GM15510 (cell line): ENCODE measurements around the gene ASAP3.

Experiments used
- POLR2A ChIP-seq: IDR thresholded peaks from 3 replicates; pipeline ENCODE4 v1.6.1; 2011; ENCODE audit warnings: borderline replicate concordance; ENCODE audit not compliant: insufficient read length; ENCODE audit errors: extremely low read depth

ASAP3 gene

DNA sequence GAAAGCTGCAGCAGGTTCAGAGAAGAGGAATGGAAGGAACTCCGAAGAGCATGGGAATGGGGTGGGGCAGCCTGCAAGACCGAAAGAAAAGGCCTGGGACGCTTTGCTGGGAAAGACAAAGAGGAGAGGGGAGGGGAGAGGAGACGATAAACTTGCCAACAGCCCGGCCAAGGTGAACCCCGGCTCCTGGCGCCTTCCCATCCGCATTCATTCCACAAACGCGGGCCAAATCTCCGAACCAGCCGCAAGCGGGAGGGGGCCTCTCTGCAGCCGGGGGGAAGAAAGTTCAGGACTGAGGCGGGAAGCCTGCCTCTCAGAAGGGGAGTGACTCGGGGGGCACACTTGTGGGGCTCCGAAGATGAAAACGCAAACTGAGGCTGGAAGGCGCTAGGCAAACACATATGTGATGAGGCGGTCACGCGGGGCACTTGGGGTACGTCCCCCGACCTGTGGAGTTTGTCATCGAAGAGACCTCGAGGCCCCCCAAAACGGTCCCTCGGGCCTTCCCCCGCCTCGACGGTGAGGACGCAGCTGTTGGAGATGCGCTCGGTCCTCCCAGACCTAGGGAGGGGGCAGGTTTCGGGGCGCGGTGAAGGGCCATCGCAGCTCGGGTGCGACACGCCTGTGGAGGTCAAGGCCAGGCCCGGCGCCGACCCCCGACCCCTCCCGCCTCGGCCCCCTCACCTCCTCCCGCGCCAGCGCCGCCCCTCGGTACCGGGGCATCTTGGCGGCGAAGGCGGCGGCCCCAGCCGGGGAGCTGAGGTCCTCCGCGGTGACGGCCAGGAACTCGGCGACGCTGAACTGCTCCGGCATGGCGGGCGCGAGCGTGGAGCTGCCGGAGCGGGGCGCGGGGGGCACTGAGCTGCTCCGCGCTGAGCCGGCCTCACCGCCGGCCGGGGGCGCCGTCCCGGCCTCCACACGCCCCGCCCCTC lies at the start of gene ASAP3:
Gene ASAP3, minus strand, starts transcription at position 859 of the 932 bp plus-strand sequence. Its CDS starts 46 bp downstream, at position 813.
- no peak for TF ChIP-seq POLR2A

GRCh38 chr1:23533246-23534023 lies 49.5 kb upstream of the ASAP3 start:
- no peak for TF ChIP-seq POLR2A

DNA sequence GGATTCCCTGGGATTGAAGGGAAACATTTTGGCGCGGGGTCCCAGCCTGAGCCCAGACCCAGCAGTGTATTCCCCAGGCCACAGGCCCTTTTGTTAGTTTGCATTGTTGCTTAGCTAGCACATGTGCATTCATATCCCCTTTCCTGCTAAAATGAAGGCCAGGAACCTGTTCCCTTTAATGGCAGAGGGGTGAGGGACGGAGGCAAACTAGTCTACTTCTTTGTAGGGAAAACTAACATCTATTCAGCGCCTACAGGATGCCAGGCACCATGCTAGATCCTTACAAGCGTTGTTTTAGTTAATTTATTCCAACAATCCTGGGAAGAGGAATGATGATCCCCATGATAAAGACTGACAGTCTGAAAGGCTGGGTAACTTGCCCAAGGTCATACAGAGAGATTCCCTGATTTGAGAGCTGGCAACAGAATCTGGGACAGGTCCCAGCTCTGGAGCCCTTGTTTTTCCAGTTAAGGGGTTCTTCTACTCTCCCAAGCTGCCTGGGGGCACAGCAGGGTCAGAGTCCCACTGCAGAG lies 47.6 kb upstream of the ASAP3 start:
- TF ChIP-seq POLR2A: no peak

DNA sequence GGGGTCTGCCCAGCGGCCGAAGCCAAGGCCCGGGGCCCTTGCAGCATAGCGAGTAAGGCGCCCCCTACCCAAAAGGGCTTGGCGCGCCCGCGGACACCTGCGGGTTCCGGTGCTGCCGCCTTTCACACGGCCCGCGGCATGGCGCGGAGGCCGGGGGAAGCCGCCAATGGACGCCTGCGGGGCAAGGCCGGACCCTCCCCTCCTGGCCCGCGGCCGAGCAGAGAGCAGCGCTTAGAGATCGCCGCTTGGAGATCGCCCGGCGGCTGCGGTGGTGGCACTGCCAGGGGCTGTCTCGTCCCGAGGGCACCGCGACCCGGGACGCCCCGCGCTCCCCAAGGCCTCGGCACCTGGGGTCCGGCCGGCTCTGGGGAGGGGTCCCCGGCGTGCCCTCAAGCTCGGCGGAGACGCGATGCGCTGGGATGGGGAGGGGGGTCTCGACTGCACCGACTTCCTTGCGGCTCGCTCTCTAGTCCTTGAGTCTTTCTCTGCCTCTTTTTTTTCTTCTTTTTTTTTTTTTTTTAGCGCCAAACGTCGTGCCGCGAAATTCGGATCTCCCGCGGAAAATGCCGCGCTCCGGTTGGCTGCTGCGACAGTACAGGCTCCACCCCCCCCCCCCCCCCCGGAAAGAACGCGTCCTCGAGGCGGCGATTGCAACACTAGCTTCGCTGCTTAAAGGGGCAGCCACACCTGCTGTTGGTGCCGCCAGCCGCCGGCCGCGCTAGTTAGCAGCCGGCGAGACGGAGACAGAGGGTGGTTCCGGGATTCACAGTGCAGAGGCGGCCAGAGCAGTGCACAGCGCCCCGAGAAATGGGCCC lies 47.0 kb upstream of the ASAP3 start, which contains the start of gene E2F2:
Gene E2F2, minus strand, starts transcription at position 487 of the 815 bp plus-strand sequence. Its CDS starts 440 bp downstream, at position 47.
- peak; percentile 67 for TF ChIP-seq POLR2A

GRCh38 chr1:23530087-23530746 lies 46.2 kb upstream of the ASAP3 start:
- TF ChIP-seq POLR2A: no peak

- TF ChIP-seq POLR2A: no peak
Measured at GRCh38 chr1:23529146-23530086, 45.4 kb upstream of the ASAP3 start.

GRCh38 chr1:23528250-23528978 lies 44.4 kb upstream of the ASAP3 start:
- TF ChIP-seq POLR2A: peak; percentile 16

DNA sequence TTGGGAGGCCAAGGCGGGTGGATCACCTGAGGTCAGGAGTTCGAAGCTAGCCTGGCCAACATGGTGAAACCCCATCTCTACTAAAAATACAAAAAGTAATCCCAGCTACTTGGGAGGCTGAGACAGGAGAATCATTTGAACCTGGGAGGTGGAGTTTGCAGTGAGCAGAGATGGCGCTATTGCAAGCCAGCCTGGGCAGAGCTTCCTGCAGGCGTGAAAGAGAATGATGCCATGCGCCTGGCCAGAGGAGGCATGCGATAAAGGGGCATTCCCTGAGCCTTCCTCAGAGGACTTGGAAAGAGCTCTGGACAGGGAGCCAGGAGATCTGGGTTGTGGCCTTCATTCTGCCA lies 43.9 kb upstream of the ASAP3 start:
- TF ChIP-seq POLR2A: no peak

DNA sequence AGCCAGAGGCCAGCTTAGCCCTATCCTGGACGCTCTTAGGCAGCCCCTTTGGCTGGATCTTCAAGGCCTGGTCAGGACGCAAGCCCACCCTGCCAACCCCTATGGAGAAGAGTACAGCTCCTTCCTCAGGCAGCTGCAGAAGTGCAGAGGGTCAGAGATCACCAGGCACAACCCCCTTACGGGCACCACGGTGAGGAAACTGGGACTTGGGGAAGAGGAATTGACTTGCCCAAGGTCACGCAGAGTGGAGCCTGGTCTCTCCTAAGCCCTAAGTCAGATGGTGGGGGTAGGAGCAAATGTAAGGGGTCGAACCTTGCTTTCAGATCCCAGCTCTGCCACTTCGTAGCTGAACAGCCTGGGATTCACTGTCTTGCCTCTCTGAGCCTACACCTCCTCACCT lies 43.4 kb upstream of the ASAP3 start:
- TF ChIP-seq POLR2A: no peak

GRCh38 chr1:23526329-23527041 lies 42.5 kb upstream of the ASAP3 start:
- TF ChIP-seq POLR2A: no peak

GRCh38 chr1:23525558-23526250 lies 41.7 kb upstream of the ASAP3 start:
- TF ChIP-seq POLR2A: no peak
